BJ (cell line): ENCODE measurements around the gene CDKN2B-AS1. TPM values are rescaled to one million over a fixed set of nuclear protein-coding genes. Genes with fewer than 3 reads are reported as not detected.

Experiments used
- CTCF ChIA-PET: fragments of 350-600 bp; formaldehyde crosslinking; extraction: SDS; loops from one replicate; lab custom pipeline; 2021; ENCODE audit warnings: antibody characterized with exemption, inconsistent platforms; lab: Yijun Ruan, JAX
- POLR2A ChIA-PET: fragments of 300-600 bp; sonication (Branson Sonifier 250); formaldehyde crosslinking; extraction: SDS; loops from one replicate; lab custom pipeline; 2021; ENCODE audit warnings: antibody characterized with exemption; lab: Charles Lee
- DNase-seq: peaks from one replicate; pipeline ENCODE4 v3.0.0-alpha.2; 2011; ENCODE audit warnings: low read depth
- H3K27me3 ChIP-seq: 2 replicates; pipeline ENCODE4 v1.6.0; 2011; ENCODE audit warnings: low read length; ENCODE audit not compliant: control insufficient read depth, insufficient read depth
- H3K36me3 ChIP-seq: 2 replicates; pipeline ENCODE4 v1.5.1; 2011; ENCODE audit warnings: low read length; ENCODE audit not compliant: control insufficient read depth, insufficient read depth
- H3K4me3 ChIP-seq: 2 replicates; pipeline ENCODE4 v1.5.1; 2011; ENCODE audit warnings: low read depth, mild to moderate bottlenecking, control low read depth, low read length
- polyA plus RNA-seq: library from polyadenylated mRNA; depleted of rRNA; stranded (reverse); fragments of >200 nt; gene quantifications from 2 replicates; pipeline ENCODE4 v1.2.3, GENCODE V29; 2011
- TF ChIP-seq, protein P1 (sequence below): IDR thresholded peaks from 2 replicates; pipeline ENCODE4 v1.5.1; 2011; ENCODE audit warnings: low read depth, mild to moderate bottlenecking, control low read depth, inconsistent platforms, low read length, moderate library complexity; ENCODE audit not compliant: insufficient read depth

Gene CDKN2B-AS1
- polyA plus RNA-seq, 1 experiment = 0.59 TPM

DNA sequence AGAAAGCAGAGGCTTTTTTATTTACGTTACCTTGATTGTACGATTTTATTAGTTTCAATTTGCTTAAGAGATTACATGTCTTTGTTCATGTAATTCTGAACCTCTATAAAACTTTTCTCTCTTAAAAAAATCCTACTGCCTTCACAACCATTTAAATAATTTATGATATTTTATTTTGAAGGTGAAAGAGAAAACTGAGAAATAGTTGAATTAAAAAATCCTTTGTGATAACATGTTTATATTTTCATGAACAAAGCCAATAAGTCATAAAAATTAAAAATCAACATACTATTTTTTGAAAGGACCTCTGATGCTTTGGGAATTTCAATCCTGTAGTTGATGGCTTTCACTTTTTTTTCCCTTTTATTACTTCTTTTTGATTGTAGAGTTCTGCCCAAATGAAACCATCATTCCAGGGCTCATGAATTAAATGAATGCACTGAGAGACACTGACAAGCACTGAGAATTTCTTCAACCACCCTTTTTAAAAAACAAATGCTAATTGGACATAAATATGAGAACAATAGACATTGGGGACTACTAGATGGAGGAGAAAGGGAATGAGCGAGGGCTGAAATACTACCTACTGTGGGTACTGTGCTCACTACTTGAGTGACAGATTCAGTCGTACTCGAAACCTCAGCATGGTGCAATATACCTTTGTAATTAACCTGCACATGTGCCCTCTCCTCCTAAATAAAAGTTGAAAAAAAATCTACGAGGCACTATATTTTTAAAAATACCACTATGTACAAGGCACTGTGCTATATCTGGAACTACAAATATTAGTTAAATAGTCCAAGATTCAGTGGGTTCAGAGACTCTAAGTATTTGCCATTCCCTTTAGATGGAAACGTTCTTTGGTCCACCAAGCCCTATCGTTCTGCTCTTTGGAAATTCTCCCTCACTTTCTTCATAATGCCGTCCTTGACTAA lies 6.3 kb upstream of the CDKN2B-AS1 start:
- Histone ChIP-seq H3K4me3 (peak overlapping the region; percentile 5; the same call in 1 of the 2 replicates), H3K27me3 (no peaks in the 10 kb centered on the region), H3K36me3 (no peaks in the 10 kb centered on the region)
- TF ChIP-seq, protein P1, sequence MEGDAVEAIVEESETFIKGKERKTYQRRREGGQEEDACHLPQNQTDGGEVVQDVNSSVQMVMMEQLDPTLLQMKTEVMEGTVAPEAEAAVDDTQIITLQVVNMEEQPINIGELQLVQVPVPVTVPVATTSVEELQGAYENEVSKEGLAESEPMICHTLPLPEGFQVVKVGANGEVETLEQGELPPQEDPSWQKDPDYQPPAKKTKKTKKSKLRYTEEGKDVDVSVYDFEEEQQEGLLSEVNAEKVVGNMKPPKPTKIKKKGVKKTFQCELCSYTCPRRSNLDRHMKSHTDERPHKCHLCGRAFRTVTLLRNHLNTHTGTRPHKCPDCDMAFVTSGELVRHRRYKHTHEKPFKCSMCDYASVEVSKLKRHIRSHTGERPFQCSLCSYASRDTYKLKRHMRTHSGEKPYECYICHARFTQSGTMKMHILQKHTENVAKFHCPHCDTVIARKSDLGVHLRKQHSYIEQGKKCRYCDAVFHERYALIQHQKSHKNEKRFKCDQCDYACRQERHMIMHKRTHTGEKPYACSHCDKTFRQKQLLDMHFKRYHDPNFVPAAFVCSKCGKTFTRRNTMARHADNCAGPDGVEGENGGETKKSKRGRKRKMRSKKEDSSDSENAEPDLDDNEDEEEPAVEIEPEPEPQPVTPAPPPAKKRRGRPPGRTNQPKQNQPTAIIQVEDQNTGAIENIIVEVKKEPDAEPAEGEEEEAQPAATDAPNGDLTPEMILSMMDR = no peak
- POLR2A ChIA-PET = no interaction called here
- CTCF ChIA-PET = no interaction called here
- DNase-seq = no peak

DNA sequence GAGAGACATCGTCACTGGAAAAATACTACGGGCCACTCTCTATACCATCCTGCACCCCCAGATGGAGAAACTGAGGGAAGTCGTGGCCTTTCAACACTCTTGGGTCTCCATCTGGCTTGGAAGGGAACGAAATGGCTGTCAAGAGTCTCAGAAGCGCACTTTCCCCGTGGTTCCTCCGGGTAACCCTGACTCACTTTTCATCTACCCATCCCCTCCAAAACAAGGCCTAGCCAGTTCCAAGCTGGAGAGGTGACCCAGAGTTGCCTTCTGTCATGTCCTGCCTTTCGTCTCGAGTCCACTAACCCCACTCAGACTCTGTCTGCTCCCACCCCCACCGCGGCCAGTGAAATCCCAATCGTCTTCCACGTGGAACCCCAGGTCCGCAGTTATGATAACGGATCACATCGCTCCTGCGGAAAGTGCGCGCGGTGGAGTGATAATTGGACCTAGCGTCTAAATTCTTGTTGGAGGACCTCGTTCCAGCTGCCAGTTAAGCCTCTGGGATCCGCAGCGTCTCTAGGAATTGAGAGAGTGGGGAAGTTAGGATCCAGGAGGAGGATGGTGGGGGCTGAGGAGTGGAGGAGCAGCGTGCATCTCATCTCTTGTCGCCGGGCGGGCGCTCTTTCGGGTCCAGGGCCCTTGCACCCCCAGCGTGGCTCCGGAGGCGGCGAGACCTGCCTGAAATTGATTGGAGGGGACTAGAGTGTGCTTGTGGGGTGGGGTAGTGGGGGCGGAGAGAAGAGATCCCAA lies 5.0 kb upstream of the CDKN2B-AS1 start:
- H3K4me3 ChIP-seq = no peak overlapping the region
- POLR2A ChIA-PET = no interaction called here
- CTCF ChIA-PET = interaction anchor here (0.5 to 1.6 kb wide), 4 partner anchors 19 to 176 kb away, joined by 3 to 8 read pairs (median 4); partner anchors contain the start of gene CDKN2B
- no peaks in the 10 kb centered on the region for H3K27me3 ChIP-seq
- no peaks in the 10 kb centered on the region for H3K36me3 ChIP-seq
- TF ChIP-seq, protein P1 = no peak
- DNase-seq = no peak

GRCh38 chr9:21991072-21991959 lies 3.3 kb upstream of the CDKN2B-AS1 start:
- TF ChIP-seq, protein P1 = no peak
- no peaks in the 10 kb centered on the region for H3K36me3 ChIP-seq
- POLR2A ChIA-PET = no interaction called here
- no peaks in the 10 kb centered on the region for H3K27me3 ChIP-seq
- no peak for DNase-seq
- H3K4me3 ChIP-seq = no peak overlapping the region
- CTCF ChIA-PET = interaction anchor here (1.1 to 5.8 kb wide), 3 partner anchors 17 to 178 kb away, joined by 3 to 40 read pairs (median 8); partner anchors contain the start of gene CDKN2B

- H3K4me3 ChIP-seq = no peak overlapping the region; the same call in 1 of the 2 replicates
- H3K36me3 ChIP-seq = no peaks in the 10 kb centered on the region
- no peaks in the 10 kb centered on the region for H3K27me3 ChIP-seq
- POLR2A ChIA-PET = no interaction called here
- CTCF ChIA-PET = interaction anchor here (0.6 to 5.8 kb wide), 3 partner anchors 15 to 179 kb away, joined by 3 to 40 read pairs (median 14); partner anchors contain the start of gene CDKN2B
- TF ChIP-seq, protein P1 = no peak
- no peak for DNase-seq
Measured at GRCh38 chr9:21993007-21993406, 1.6 kb upstream of the CDKN2B-AS1 start.
